ENCODE data around the gene SLC43A2.
"Not testable (repeated sequence)": the region's sequence is repeated elsewhere in the genome, so short reads cannot be mapped to it uniquely, and the experiment has no call there.

The SLC43A2 gene

GRCh38 chr17:1588821-1589585, 39.6 kb downstream of the SLC43A2 start:
- DNase-seq: no peak

- no peak for DNase-seq
These were observed 44.5 kb downstream of the SLC43A2 start for GRCh38 chr17:1584167-1584566.

GRCh38 chr17:1583556-1583955, 45.1 kb downstream of the SLC43A2 start:
- DNase-seq: no peak

GRCh38 chr17:1582374-1582773, 46.3 kb downstream of the SLC43A2 start:
- no peak for DNase-seq

- DNase-seq: no peak
These were observed 47.5 kb downstream of the SLC43A2 start for GRCh38 chr17:1580979-1581676.

GRCh38 chr17:1578029-1578428, 50.6 kb downstream of the SLC43A2 start:
- no peak for DNase-seq

- DNase-seq: no peak
These were observed 51.0 kb downstream of the SLC43A2 start for GRCh38 chr17:1577583-1578013.

GRCh38 chr17:1577182-1577581, 51.5 kb downstream of the SLC43A2 start:
- no peak for DNase-seq

- DNase-seq: no peak
These were observed 52.1 kb downstream of the SLC43A2 start for GRCh38 chr17:1576500-1576899.

GRCh38 chr17:1574697-1575471, 53.8 kb downstream of the SLC43A2 start:
- DNase-seq: no peak

GRCh38 chr17:1573932-1574696, 54.5 kb downstream of the SLC43A2 start:
- peak; percentile 81 to 86 for DNase-seq

GRCh38 chr17:1572646-1573045, 56.0 kb downstream of the SLC43A2 start:
- DNase-seq: not testable (repeated sequence)

- DNase-seq: no peak
These were observed 57.3 kb downstream of the SLC43A2 start for GRCh38 chr17:1571341-1571704.

GRCh38 chr17:1568950-1569810, 59.5 kb downstream of the SLC43A2 start:
- no peak for DNase-seq

- DNase-seq: peak in 1 of 2 donors; percentile 26
These were observed 62.0 kb downstream of the SLC43A2 start for GRCh38 chr17:1566505-1567199.

GRCh38 chr17:1565877-1566276, 62.8 kb downstream of the SLC43A2 start:
- no peak for DNase-seq

GRCh38 chr17:1563786-1564613, 64.6 kb downstream of the SLC43A2 start:
- no peak for DNase-seq

- not testable (repeated sequence) for DNase-seq
These were observed 65.2 kb downstream of the SLC43A2 start for GRCh38 chr17:1563471-1563785.

GRCh38 chr17:1562176-1562643, 66.4 kb downstream of the SLC43A2 start:
- DNase-seq: no peak

Measured in stimulated activated CD4-positive, alpha-beta T cell treated with anti-CD3 and anti-CD28 coated beads, Interleukin-2, amount 100 ng/mL, for 48 hours (primary cell).